Right renal cortex interstitium (tissue), 3 donors: ENCODE results near the gene SDHC. TPM values are rescaled to one million over a fixed set of nuclear protein-coding genes. Genes with fewer than 3 reads are reported as not detected.
"Not testable (repeated sequence)": the region's sequence is repeated elsewhere in the genome, so short reads cannot be mapped to it uniquely, and the experiment has no call there.

Source experiments
- DNase-seq, 3 donors: peaks; one replicate each; pipeline ENCODE4 v3.0.0-alpha.2; 2013; ENCODE audit warnings: low read depth in 3 of 3, low spot score in 2 of 3
- polyA plus RNA-seq, 3 donors: library from polyadenylated mRNA; unstranded; fragments of 120-200 nt; gene quantifications; one replicate each; pipeline ENCODE4 v1.2.1, GENCODE V29; 2013; ENCODE audit not compliant: insufficient read length in 3 of 3

Gene SDHC
- polyA plus RNA-seq, 3 donors = 283 to 300 (median 290) TPM

DNA sequence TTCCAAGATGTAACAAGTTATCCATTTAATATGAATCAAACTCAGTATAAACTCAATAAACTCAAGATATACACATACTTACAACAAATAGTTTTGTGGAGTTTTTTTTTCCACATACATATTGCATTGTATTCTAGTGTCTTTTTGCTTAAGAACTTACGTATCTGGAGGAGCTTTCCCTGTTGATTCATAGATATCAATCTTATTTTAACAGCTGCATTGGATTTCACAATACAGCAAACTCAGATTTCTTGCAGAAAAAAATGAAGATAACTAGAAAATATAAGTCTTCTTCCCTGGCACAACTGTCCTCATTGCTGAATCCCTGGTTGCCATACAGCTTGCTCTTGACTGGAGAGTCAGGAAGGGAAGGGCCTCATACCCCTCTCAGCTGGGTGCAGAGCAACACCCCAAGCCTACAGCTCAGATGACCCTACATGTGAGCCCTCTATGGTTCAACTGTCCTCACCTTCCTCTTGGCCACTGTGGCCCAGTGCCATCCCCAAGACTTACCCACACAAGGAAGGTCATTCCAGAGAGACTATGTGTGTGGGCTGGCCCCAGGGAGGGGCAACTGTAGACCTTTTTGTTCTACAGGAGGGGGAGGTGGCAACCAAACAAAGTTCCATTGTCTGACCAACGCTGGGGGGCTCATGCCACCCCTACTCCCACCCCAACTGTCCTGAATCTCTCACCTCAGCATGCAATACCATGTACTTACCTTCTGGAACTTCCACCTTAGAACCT, 6.1 kb upstream of the SDHC start:
- no peak for DNase-seq

- DNase-seq = no peak
Observed at GRCh38 chr1:161309868-161310267, 4.3 kb upstream of the SDHC start, which contains the start of gene MPZ. TSS of gene MPZ (minus strand) at chr1:161309968. CDS start at chr1:161309905, 63 bp downstream.

DNA sequence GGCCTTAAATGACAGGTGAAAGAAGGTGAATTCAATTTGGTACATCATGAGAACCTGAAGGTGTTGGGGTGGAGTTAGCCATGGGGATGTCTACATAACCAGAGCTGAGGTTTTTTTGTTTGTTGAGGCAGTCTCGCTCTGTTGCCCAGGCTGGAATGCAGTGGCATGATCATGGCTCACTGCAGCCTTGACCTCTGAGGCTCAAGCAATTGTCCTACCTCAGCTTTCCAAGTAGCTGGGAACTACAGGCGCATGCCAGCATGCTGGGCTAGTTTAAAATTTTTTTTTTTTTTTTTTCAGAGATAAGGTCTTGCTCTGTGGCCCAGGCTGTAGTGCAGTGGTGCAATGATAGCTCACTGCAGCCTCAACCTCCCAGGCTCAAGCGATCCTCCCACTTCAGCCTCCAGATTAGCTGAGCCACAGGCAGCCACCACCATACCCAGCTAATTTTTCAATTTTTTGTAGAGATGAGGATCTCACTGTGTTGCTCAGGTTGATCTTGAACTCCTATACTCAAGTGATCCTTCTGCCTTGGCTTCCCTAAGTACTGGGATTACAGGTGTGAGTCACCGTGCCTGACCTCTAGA, 2.5 kb upstream of the SDHC start:
- no peak for DNase-seq

DNA sequence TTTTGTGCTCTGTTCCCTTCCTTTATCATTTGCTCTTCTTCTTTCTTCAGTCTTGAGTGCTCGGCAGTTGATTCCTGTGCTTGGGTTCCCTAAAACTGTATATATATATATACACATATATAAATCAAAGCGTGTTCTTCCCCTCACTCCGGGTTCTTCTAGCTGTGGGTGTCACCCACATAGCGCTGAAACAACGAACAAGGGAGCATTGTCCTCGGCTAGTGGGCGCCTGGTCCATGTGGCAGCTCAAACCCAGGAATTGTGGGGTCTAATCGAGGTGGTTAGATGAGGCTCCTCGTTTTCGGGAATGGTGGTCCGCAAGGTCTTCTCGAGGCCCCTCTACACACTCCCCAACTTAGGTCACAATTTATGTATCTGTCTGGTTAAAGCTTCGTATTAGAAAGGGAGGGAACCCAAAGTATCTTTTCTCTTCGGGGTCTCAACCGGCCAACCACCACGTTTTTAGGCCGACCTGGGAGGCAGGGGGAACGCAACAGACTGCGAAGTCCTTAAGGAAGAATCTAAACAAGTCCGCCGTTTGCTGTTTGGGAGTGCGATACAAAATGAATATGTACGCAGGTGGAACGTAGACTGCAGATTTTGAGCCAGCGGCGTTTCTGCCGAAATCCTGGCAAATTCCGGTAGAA, 504 bp upstream of the SDHC start:
- no peak for DNase-seq

- not testable (repeated sequence) for DNase-seq
Observed at GRCh38 chr1:161315841-161316674, 1.9 kb downstream of the SDHC start.

- DNase-seq = no peak
Observed at GRCh38 chr1:161324020-161324419, 9.8 kb downstream of the SDHC start.

DNA sequence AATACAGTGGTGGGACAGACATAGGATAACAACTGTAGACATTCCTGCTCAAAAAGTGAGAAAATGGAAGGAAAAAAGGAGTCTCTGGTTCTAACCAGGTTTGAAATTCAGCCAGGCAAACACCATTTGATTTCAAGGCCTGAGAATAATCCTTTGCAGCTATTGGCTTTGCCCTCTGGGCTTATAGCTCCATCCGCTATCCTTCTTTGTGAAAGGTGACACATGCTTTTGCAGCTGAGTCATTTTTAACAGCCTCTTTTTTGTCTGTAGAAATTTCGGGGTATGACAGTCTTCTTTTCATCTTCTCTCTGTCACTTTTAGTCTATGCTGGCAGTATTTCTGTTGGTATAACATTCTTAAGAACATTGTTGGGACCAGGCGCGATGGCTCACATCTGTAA, 16.2 kb downstream of the SDHC start:
- DNase-seq = no peak

DNA sequence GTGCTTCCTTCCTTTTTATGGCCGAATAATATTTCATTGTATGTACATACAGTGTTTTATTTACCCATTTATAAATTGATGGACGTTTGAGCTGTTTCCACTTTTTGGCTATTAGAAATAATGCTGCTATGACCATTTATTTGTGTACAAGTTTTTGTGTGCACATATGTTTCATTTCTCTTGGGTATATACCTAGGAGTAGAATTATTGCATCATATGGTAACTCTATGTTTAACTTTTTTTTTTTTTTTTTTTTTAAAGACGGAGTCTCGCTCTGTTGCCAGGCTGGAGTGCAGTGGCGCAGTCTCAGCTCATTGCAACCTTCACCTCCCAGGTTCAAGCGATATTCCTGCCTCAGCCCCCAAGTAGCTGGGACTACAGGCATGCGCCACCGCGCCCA, 19.0 kb downstream of the SDHC start:
- DNase-seq = no peak

- DNase-seq = no peak
Observed at GRCh38 chr1:161335796-161336195, 21.6 kb downstream of the SDHC start.

DNA sequence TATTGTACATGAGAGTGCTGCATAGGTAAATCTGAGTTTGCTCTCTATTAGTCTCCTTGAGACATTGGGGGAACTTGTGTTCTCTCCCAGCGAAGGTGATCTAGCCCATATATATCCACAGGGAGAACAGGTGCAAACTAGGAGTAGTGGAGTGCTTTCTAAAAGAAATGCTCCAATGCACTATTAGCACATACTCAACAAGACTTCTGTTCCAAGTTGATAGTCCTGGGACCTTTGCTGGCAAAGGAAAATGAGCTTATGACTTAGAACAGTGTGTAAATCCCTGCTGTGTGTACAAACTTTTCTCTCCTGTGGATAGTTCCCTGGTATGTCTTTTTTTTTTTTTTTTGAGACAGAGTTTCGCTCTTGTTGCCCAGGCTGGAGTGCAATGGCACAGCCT, 28.0 kb downstream of the SDHC start:
- DNase-seq = no peak

DNA sequence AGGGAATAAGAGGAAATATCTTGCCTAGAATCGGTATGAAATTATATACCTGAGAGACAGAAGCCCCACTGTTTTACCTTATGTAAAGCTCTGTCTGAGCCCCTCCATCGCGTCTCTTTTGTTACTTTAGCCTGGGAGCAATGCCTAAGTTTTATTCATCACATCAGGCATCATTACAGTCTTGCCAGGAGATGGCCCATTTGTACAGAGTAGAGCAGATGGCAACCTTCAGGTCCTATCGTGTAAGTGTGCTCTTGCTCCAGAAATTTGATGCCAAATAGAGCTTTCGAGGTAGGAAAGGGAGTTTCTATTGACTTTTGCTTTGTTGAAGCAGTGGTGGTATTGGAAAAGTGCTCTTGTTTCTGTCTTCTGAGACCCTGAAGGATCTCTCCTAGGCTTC, 28.6 kb downstream of the SDHC start:
- DNase-seq = no peak

- DNase-seq = no peak
Observed at GRCh38 chr1:161350671-161351070, 36.5 kb downstream of the SDHC start.

DNA sequence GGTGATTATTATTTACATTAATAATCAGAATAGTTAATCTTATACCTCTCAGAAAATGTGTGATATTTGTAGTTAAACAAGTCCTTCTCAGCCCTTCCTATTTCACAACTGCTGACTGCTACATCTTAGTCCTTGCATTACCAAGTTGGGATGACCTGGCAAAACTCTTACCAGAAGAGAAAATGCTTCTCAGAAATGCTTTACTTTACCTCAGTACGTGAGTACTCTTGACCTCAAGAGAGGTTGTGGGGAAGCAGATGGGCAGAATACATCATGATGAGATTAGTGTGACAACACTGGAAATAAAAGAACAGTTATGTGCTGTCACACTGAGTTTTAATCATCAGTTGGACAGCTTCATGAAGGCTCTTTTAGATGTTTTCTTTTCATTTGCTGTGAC, 37.3 kb downstream of the SDHC start:
- no peak for DNase-seq

GRCh38 chr1:161357073-161357472, 42.9 kb downstream of the SDHC start:
- DNase-seq = no peak

- no peak for DNase-seq
Observed at GRCh38 chr1:161359291-161359690, 45.1 kb downstream of the SDHC start.

DNA sequence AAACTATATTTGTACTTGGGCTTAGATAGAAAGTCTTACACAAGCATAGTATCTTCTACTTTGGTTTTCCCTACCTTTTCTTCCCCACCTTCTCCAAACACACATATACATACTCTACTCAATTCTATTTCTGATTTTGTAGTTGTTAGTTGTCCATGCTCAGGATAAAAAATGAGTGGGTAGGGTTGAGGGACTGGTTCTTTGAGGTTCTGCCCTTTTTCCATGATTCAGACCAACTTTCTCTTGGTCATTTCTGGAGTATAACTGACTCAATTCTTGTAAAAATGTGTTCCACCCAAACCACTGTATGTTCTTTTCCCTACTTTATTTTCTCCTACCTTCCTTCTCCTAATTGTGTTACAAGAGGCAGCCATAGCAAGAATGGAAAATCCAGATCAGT, 50.2 kb downstream of the SDHC start:
- no peak for DNase-seq

- no peak for DNase-seq
Observed at GRCh38 chr1:161365207-161365606, 51.0 kb downstream of the SDHC start.

GRCh38 chr1:161367684-161368400, 53.7 kb downstream of the SDHC start, which contains the start of gene CFAP126:
TSS of gene CFAP126 (minus strand) at chr1:161367876. CDS start at chr1:161367868, 8 bp downstream.
- peak in 1 of 3 donors; percentile 44 for DNase-seq

DNA sequence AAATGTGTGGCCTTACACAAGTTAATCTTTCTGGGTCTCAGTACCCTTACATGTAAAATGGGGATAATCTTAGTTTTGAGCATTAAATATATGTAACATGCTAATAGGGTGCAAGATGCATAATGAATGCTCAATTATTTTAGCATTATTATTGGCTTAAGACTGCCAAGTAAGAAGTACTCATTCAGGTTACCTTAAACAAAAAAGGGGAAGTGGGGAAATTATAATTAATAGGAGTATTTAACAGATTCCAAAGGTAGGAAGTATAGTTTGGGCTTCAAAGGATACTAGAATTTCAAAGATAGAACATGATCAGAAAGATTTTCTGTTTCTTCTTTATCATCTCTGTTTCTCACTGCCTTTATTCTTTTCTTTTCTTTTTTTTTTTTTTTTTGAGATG, 59.3 kb downstream of the SDHC start:
- DNase-seq = no peak

GRCh38 chr1:161374373-161374772, 60.2 kb downstream of the SDHC start:
- no peak for DNase-seq
